ENCODE results near the gene IER5L.
"Not testable (repeated sequence)": the region's sequence is repeated elsewhere in the genome, so short reads cannot be mapped to it uniquely, and the experiment has no call there.

Gene IER5L

DNA sequence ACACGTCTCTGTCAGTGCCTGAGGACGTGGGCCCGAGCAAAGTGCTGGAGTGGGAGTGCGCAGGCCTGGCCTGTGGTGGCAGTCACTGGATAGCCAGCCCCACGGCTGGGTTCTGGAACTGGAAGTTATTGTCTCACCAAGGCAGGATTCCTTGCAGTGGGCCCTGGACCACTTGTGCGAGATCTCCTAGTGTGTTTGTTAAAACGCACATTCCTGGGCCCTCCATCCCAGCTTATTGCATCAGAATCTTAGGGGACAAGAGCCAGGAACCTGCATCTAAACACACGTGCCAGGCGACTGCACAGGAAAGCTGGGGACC lies 40.0 kb downstream of the IER5L start:
- DNase-seq: no peak

DNA sequence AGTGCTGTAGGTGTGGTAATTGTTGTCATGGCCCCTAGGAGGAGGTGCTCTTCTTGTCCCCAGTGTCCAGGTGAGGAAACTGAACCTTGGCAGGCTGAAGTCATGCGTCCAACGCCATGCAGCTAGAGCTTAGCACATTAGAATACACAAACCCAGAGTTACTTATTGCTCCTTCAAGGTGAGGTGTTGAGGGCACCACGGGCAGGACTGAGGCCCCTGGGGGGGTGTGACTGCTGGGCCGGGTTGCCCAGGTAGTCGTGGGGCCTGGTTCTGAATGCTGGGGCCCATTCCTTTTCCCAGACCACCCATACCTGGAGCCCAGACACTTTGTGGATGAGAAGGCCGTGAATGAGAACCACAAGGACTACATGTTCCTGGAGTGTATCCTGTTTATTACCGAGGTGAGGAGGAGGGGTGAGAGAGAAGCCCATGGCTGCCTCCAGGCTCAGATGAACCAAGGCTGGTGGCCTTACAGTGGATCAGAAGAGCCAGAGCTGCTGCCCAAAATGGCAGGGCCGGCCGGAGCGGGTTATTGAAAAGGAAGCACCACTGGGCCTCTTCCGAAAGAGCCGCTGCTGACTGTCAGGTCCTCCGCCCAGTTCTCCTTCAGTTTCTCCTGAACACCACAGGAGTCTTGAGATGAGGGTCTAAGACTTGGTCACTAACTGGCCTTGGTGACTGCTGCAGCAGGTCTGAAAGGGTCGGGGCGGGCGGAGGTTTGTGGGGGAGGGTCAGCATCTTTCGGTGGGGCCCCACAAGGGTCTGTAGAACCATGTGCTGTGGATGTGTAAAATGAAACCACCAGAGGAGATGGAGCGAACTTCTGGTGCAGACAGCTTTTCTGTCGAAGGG lies 40.5 kb downstream of the IER5L start:
- no peak for DNase-seq

DNA sequence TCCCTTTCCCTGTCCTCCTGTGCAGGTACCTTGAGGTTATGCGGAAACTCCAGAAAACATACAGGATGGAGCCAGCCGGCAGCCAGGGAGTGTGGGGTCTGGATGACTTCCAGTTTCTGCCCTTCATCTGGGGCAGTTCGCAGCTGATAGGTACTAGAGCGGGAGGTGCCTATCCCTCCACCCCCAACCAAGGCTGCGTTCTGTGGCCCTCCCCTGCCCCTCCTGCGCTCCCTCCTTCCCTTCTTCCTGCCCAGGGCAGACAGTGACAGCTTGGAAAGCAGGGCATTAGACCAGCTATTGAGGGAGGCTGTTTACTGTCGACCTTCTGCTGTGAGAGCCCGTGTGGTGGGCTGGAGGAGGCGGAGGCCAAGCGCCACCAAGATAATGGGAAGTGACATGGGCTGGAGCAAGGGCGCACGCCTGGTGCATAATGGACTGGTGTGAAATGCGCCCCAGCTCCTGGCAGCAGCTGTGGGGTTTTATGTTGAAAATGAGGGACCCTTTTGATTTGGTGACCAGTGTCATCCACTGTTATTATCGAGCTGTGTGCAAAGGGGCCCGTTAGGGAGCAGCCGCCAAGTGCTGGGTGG lies 41.5 kb downstream of the IER5L start:
- no peak for DNase-seq

DNA sequence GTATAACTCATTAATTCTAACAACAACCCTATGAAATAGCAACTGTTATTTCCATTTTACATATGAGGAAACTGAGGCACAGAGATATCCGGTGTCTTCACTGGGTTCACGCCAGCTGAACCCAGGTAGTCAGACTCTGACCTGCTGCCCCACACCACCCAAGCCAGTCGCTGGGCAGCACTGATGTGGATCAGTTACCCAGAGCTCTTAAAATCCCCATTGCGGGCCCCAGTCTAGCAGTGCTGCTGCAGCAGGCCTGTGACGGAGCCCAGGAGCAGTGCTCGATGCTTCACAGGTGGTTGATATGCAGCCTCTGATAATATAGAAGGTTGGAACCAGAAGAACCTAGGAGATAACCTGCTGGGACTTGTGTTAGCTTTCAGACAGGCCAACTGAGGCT lies 42.6 kb downstream of the IER5L start:
- DNase-seq: no peak

DNA sequence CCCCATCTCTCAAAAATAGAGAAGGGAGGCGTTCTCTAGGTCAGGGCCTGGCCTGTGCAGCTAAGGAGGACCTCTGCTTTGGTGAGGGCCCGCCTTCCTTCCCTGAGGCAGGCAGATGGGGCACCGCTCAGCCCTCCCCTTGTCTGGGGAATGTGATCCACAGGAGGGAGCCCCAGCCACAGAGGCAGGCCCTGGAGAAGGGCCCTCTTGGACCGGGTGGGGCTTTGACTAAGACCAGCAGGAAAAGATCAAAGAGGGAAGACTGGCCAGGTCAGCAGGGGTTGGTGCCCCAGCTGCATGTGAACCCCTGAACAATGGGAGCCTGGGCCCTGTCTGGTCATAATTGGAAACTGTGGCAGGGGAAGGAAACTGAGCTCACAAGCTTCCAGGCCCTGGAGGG lies 45.0 kb downstream of the IER5L start:
- no peak for DNase-seq

DNA sequence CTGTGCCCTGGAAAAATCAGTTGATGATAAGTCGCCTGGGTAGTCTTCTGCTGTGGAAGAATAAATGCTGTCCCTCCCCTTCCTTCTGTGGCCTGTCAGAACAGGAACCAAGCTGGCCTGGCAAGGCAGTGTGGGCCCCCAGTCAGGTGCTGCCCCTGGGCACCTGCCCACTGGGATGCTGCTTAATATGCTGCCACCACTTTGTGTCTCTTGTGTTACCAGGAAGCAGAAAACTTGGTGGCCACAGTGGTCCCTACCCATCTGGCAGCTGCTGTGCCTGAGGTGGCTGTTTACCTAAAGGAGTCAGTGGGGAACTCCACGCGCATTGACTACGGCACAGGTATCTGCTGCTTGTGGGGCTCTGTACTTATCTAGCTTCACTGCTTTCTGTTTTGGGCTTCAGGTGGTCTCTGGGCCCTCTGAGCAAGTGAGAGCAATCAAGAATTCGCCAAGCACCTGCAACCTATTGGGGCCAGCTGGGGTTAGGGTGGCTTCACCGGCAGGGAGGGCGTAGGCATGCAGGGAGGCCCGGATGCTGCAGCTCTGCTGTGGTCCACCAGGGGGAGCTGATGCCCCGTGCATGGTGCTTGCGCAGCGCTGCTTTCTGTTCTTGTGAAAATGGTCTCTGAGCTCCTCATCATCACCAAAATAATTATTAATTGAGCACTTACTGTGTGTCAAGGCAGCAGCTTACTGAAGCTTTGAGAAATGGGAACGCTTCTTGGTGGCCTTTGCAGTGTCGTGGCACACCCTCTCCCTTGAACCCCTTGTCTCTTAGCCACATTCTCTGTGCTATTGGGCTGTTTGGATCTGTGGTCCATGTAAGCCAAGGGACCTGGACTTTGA lies 46.5 kb downstream of the IER5L start:
- peak; percentile 77 to 78 for DNase-seq

DNA sequence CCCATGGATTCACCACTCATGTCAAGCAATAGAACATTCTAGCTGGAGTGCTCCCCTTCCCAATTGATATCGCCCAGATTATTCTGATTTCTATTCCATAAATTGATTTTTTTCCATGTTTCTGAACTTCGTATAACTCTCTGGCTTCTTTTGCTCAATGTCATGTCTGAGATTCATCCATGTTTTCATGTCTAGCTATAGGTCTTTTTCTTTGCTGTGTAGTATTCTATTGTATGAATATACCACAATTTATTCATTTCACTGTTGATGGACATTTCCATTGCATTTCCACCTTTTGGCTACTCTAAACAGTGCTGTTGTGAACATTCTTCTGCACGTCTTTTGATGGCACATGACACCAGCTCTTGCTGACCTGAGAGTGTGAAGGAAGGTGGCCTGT lies 47.3 kb downstream of the IER5L start:
- DNase-seq: no peak

DNA sequence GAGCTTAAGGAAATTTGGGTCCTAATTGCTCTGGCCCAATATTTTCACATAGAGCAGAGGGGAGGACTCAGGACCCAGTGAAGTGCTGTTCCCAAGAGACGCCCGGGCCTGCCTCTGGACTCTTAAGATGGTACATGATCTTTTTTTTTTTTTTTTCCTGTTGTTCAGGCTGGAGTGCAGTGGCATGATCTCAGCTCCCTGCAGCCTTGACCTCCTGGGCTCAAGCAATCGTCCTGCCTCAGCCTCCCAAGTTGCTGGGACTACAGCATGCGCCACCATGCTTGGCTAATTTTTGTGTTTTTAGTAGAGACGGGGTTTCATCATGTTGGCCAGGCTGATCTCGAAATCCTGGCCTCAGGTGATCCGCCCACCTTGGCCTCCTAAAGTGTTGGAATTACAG lies 47.8 kb downstream of the IER5L start:
- DNase-seq: not testable (repeated sequence)

DNA sequence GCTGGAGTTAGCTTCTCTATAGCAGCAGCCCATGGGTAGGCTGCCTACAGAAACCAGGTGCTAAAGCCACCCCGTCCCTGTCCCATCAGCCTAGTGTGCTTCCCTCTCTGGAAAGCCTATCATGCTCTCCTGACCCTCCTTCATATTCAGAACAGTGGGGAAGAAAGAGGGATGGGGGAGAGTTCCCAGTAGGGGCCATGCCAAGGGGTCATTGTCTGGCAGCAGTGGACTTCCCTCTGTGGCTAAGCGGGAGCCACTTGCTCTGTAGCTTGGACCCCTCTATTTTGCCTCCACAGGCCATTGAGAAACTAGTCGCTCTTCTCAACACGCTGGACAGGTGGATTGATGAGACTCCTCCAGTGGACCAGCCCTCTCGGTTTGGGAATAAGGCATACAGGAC lies 49.4 kb downstream of the IER5L start:
- no peak for DNase-seq

DNA sequence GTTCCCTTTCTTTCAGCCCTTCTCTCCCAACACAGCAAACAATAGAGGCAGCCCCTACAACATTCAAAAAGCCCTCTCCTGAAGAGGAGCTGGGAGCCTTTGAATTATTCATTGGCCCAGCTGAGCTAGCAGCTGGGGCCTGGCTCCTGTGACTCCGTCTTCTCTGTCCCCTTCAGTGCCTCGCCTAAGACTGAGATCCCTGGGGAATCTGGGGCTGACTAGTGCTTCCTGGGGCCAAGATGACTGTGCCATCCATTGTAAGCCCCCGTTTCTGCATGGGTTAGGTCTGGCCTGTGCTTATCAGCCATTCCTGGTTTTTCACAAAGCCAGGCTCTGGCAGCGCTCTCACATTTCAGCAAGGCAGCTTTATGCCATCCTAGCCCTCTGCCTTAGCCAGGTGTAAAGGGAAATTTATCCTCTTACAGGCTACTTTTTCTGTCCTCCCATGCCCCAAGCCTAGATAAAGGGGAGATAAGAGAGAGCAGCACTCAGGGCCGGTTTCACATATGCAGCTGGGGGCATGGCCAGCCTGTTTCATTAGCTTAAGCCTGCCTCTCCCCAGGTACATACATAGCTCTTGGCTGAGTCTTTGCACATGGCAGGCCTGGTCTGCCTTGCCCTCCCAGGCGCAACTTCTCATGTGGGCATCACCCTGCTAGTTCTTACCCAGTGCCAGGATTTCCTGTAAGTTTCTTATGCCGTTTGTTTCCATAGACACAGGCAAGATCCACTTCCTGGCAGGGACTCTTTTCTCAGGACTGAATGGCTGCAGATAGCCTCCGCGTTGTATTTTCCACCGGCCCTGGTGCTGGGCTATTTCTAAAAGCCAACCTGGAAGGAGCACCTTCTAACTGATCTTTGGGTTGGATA lies 51.1 kb downstream of the IER5L start:
- DNase-seq: no peak
